H1 (cell line): ENCODE measurements around the gene KDM2A. TPM values are rescaled to one million over a fixed set of nuclear protein-coding genes. Genes with fewer than 3 reads are reported as not detected.
A peak's percentile ranks its signal among the peaks of the same experiment; 100 is the strongest.

Experiments
- ASH2L ChIP-seq: fragments of 200-600, 300-600 bp; sonication (generic); IDR thresholded peaks from one replicate; pipeline ENCODE4 v1.7.1; 2017; ENCODE audit warnings: low read length
- BACH1 ChIP-seq: IDR thresholded peaks from 2 replicates; pipeline ENCODE4 v1.6.1; 2012; ENCODE audit warnings: low read length, improper control_type of control experiment
- BRCA1 ChIP-seq: IDR thresholded peaks from 2 replicates; pipeline ENCODE4 v1.6.1; 2012; ENCODE audit warnings: low read depth, low read length, improper control_type of control experiment
- CHD1 ChIP-seq: IDR thresholded peaks from 2 replicates; pipeline ENCODE4 v1.6.1; 2012; ENCODE audit warnings: low read depth, low read length, improper control_type of control experiment
- CHD2 ChIP-seq: IDR thresholded peaks from 2 replicates; pipeline ENCODE4 v1.6.1; 2012; ENCODE audit warnings: low read length, improper control_type of control experiment
- CREB1 ChIP-seq: IDR thresholded peaks from 2 replicates; pipeline ENCODE4 v1.6.1; 2012; ENCODE audit warnings: inconsistent platforms
- EGR1 ChIP-seq: IDR thresholded peaks from 2 replicates; pipeline ENCODE4 v1.6.1; 2011; ENCODE audit warnings: low read depth, low read length, borderline replicate concordance
- GABPA ChIP-seq: IDR thresholded peaks from 2 replicates; pipeline ENCODE4 v1.6.1; 2011; ENCODE audit warnings: mild to moderate bottlenecking, low read length, moderate library complexity, borderline replicate concordance; ENCODE audit not compliant: insufficient read depth
- KDM4A ChIP-seq: IDR thresholded peaks from one replicate; pipeline ENCODE4 v1.7.1; 2012; ENCODE audit warnings: low read depth, mild to moderate bottlenecking, moderate library complexity, low read length, inconsistent platforms; ENCODE audit not compliant: severe bottlenecking
- NRF1 ChIP-seq: IDR thresholded peaks from 2 replicates; pipeline ENCODE4 v1.6.1; 2011; ENCODE audit warnings: mild to moderate bottlenecking, low read depth, low read length, improper control_type of control experiment
- PHF8 ChIP-seq: fragments of 200-600 bp; sonication (generic); conservative IDR thresholded peaks from 2 replicates; pipeline ENCODE4 v1.7.1; 2012; ENCODE audit warnings: low read depth, mild to moderate bottlenecking, inconsistent platforms, low read length, moderate library complexity
- POLR2A ChIP-seq, 2 experiments: IDR thresholded peaks; 1 replicate in 1 of 2; 2 replicates in 1 of 2; pipeline ENCODE4 v1.6.1; 2011; ENCODE audit warnings: low read depth in 2 of 2, low read length in 2 of 2, mild to moderate bottlenecking in 2 of 2; ENCODE audit errors: control extremely low read depth in 1 of 2
- SIN3A ChIP-seq, 2 experiments: IDR thresholded peaks in 1 of 2; conservative IDR thresholded peaks in 1 of 2; 2 replicates each; pipeline ENCODE4 v1.6.1; 2011 to 2012; ENCODE audit warnings: low read length in 2 of 2, improper control_type of control experiment in 1 of 2, low read depth in 1 of 2, mild to moderate bottlenecking in 1 of 2
- SIRT6 ChIP-seq: IDR thresholded peaks from one replicate; pipeline ENCODE4 v1.7.1; 2012; ENCODE audit warnings: low read length, inconsistent platforms
- SP2 ChIP-seq: IDR thresholded peaks from 2 replicates; pipeline ENCODE4 v1.6.1; 2012; ENCODE audit warnings: mild to moderate bottlenecking, low read length, inconsistent platforms
- SRF ChIP-seq: IDR thresholded peaks from 2 replicates; pipeline ENCODE4 v1.6.1; 2011; ENCODE audit warnings: mild to moderate bottlenecking, low read depth, low read length, moderate library complexity
- SUZ12 ChIP-seq: fragments of 200-600 bp; sonication (generic); IDR thresholded peaks from 2 replicates; pipeline ENCODE4 v1.6.1; 2012; ENCODE audit warnings: mild to moderate bottlenecking, inconsistent platforms, low read length, moderate library complexity, mixed read lengths
- TCF12 ChIP-seq: IDR thresholded peaks from 2 replicates; pipeline ENCODE4 v1.6.1; 2011; ENCODE audit warnings: low read depth, mild to moderate bottlenecking, low read length
- TEAD4 ChIP-seq: IDR thresholded peaks from 2 replicates; pipeline ENCODE4 v1.6.1; 2012; ENCODE audit warnings: low read depth, low read length, inconsistent platforms, mixed read lengths
- YY1 ChIP-seq: IDR thresholded peaks from 2 replicates; pipeline ENCODE4 v1.6.1; 2011; ENCODE audit warnings: low read depth, mild to moderate bottlenecking, low read length
- ZNF274 ChIP-seq: IDR thresholded peaks from 2 replicates; pipeline ENCODE4 v1.7.0; 2012; ENCODE audit warnings: low read length, borderline replicate concordance; ENCODE audit errors: extremely low read depth
- polyA plus RNA-seq, 7 experiments: library from polyadenylated mRNA; depleted of rRNA in 3 of 7; stranded (reverse) in 5 of 7; unstranded in 2 of 7; fragments of >200 nt in 5 of 7; fragments of 200-250 nt in 2 of 7; gene quantifications; 1 replicate in 5 of 7; 2 replicates in 1 of 7; 4 replicates in 1 of 7; pipeline versions ENCODE4 v1.2.1 to v1.2.3, GENCODE V29; 2011 to 2013; ENCODE audit warnings: missing spikeins in 2 of 7, mixed read lengths in 2 of 7
- total RNA-seq: library from RNA; stranded (reverse); fragmentation: NEBNext Ultra II Directional; extraction: Animal tissue kit (Norgen Biotek cat#: 25700); gene quantifications from 2 replicates; pipeline ENCODE4 v1.2.1, GENCODE V29; 2021
- TF ChIP-seq, protein P1 (sequence below), 3 experiments: IDR thresholded peaks; 1 replicate in 2 of 3; 2 replicates in 1 of 3; pipeline versions ENCODE4 v1.5.1 to v1.6.1; 2011; ENCODE audit warnings: low read length in 3 of 3, mild to moderate bottlenecking in 3 of 3, inconsistent platforms in 2 of 3, low read depth in 1 of 3, moderate library complexity in 1 of 3; ENCODE audit not compliant: insufficient read depth in 1 of 3; ENCODE audit errors: control extremely low read depth in 1 of 3

KDM2A gene
- total and polyA plus RNA-seq, 2 of the 8 experiments (the other 6 are each of a cell fraction or from before 2014, with no cell fraction given): 55.4 to 66.2 TPM

DNA sequence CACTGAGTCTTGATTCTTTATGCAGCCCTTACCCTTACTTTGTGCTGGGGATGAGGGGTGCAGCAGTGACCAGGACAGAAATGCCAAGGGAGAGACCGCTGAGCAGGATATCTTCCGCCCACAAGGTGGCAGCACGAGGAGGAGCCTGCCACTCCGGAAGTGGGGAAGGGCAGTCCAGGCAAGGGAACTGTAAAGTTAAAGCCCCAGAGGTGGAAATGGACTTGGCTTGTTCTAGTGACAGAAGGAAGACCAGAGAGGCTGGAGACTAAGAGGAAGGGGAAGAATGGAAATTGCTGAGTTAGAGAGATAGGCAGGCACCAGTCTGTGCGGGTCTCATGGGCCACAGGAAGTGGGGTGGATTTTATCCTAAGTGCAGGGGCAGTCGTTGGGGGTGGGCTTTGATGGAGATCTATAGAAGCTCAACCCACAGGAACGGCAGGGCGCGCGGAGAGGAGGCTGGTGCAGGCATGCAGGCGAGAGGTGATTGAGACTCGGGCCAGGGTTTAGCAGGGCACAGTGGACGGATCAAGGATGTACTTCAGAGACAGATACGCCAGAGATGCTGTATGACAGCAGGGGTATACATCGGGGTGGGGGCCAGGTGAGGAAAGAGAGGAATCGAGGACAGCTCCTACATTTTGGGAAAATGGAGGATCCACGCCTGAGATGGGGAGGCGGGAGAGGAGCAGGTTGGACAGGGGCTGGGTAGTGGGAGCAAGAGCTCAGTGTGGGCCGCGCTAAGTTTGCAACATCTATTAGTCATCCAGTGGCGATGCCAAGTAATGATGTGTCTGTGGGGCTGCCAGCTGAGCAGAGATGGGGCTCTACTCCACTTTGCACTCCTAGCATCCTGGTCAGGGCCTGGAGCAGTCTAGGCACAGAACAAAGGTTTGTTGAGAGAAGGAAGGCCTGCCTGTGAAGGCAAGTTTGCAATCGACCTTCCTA is 143.9 kb downstream of the KDM2A start (continued):
- no peak for TF ChIP-seq NRF1
- TF ChIP-seq ASH2L: no peak
- no peak for TF ChIP-seq POLR2A (IDR thresholded peaks at IDR 0.05; ENCODE audit: control extremely low read depth in 1 of 2, low read depth in 2 of 2, low read length in 2 of 2)
- no peak for TF ChIP-seq ZNF274
- TF ChIP-seq SUZ12: no peak
- TF ChIP-seq PHF8: no peak
- TF ChIP-seq CREB1: peak; percentile 40; the same call in 1 of the 2 replicates
- 0 out of 2 replicates have a peak, but pooled peaks have one; percentile 15 for TF ChIP-seq TEAD4
- TF ChIP-seq SIRT6: no peak
- TF ChIP-seq TCF12: no peak
- TF ChIP-seq, protein P1, sequence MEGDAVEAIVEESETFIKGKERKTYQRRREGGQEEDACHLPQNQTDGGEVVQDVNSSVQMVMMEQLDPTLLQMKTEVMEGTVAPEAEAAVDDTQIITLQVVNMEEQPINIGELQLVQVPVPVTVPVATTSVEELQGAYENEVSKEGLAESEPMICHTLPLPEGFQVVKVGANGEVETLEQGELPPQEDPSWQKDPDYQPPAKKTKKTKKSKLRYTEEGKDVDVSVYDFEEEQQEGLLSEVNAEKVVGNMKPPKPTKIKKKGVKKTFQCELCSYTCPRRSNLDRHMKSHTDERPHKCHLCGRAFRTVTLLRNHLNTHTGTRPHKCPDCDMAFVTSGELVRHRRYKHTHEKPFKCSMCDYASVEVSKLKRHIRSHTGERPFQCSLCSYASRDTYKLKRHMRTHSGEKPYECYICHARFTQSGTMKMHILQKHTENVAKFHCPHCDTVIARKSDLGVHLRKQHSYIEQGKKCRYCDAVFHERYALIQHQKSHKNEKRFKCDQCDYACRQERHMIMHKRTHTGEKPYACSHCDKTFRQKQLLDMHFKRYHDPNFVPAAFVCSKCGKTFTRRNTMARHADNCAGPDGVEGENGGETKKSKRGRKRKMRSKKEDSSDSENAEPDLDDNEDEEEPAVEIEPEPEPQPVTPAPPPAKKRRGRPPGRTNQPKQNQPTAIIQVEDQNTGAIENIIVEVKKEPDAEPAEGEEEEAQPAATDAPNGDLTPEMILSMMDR (IDR thresholded peaks at IDR 0.05; ENCODE audit: control extremely low read depth in 1 of 3, insufficient read depth in 1 of 3, low read depth in 1 of 3, low read length in 3 of 3): peak; percentile 89 to 93 (median 93)
- 0 out of 2 replicates have a peak, but pooled peaks have one; percentile 39 for TF ChIP-seq EGR1
- 0 out of 2 replicates have a peak, but pooled peaks have one; percentile 34 for TF ChIP-seq BACH1
- no peak for TF ChIP-seq BRCA1
- 0 out of 2 replicates have a peak, but pooled peaks have one; percentile 14 for TF ChIP-seq CHD2
- TF ChIP-seq SP2: no peak
- TF ChIP-seq SIN3A (conservative IDR thresholded peaks at IDR 0.05 in 1 of 2, IDR thresholded peaks at IDR 0.05 in 1 of 2; ENCODE audit: low read depth in 1 of 2, low read length in 2 of 2): peak in 1 of 2 experiments; percentile 76; a peak in 2 of 4 replicates
- no peak for TF ChIP-seq SRF
- TF ChIP-seq KDM4A: no peak
- no peak for TF ChIP-seq CHD1
- TF ChIP-seq GABPA: peak; percentile 73; the same call in 1 of the 2 replicates
- peak; percentile 53; the same call in 1 of the 2 replicates for TF ChIP-seq YY1
